OCI-LY7 (cell line): ENCODE data around the gene TMEM186.

ENCODE experiments used
- CTCF ChIP-seq: fragments of 200-600 bp; sonication (generic); conservative IDR thresholded peaks from 2 replicates; pipeline ENCODE4 v1.5.1; 2014; ENCODE audit warnings: mild to moderate bottlenecking, antibody characterized with exemption, low read length, moderate library complexity, mixed read lengths
- EZH2phosphoT487 ChIP-seq: fragments of 200-600 bp; sonication (generic); IDR thresholded peaks from 2 replicates; pipeline ENCODE4 v1.6.1; 2018; ENCODE audit warnings: low read depth, borderline replicate concordance, mild to moderate bottlenecking, mixed run types, antibody characterized with exemption, low read length, moderate library complexity, mixed read lengths

GRCh38 chr16:8816967-8817655 is 19.7 kb upstream of the TMEM186 start:
- TF ChIP-seq EZH2phosphoT487 (no peak), CTCF (no peak)
